ENCODE results near the gene VPS8. TPM values are rescaled to one million over a fixed set of nuclear protein-coding genes. Genes with fewer than 3 reads are reported as not detected.

VPS8 gene
- total and polyA plus RNA-seq, 2 of the 8 experiments (the other 6 are each of a cell fraction or from before 2014, with no cell fraction given): 13.0 to 41.0 TPM

- TF ChIP-seq RFX5 (IDR thresholded peaks at IDR 0.05; ENCODE audit: borderline replicate concordance, low read depth, low read length): no peak
- TF ChIP-seq, protein P1, sequence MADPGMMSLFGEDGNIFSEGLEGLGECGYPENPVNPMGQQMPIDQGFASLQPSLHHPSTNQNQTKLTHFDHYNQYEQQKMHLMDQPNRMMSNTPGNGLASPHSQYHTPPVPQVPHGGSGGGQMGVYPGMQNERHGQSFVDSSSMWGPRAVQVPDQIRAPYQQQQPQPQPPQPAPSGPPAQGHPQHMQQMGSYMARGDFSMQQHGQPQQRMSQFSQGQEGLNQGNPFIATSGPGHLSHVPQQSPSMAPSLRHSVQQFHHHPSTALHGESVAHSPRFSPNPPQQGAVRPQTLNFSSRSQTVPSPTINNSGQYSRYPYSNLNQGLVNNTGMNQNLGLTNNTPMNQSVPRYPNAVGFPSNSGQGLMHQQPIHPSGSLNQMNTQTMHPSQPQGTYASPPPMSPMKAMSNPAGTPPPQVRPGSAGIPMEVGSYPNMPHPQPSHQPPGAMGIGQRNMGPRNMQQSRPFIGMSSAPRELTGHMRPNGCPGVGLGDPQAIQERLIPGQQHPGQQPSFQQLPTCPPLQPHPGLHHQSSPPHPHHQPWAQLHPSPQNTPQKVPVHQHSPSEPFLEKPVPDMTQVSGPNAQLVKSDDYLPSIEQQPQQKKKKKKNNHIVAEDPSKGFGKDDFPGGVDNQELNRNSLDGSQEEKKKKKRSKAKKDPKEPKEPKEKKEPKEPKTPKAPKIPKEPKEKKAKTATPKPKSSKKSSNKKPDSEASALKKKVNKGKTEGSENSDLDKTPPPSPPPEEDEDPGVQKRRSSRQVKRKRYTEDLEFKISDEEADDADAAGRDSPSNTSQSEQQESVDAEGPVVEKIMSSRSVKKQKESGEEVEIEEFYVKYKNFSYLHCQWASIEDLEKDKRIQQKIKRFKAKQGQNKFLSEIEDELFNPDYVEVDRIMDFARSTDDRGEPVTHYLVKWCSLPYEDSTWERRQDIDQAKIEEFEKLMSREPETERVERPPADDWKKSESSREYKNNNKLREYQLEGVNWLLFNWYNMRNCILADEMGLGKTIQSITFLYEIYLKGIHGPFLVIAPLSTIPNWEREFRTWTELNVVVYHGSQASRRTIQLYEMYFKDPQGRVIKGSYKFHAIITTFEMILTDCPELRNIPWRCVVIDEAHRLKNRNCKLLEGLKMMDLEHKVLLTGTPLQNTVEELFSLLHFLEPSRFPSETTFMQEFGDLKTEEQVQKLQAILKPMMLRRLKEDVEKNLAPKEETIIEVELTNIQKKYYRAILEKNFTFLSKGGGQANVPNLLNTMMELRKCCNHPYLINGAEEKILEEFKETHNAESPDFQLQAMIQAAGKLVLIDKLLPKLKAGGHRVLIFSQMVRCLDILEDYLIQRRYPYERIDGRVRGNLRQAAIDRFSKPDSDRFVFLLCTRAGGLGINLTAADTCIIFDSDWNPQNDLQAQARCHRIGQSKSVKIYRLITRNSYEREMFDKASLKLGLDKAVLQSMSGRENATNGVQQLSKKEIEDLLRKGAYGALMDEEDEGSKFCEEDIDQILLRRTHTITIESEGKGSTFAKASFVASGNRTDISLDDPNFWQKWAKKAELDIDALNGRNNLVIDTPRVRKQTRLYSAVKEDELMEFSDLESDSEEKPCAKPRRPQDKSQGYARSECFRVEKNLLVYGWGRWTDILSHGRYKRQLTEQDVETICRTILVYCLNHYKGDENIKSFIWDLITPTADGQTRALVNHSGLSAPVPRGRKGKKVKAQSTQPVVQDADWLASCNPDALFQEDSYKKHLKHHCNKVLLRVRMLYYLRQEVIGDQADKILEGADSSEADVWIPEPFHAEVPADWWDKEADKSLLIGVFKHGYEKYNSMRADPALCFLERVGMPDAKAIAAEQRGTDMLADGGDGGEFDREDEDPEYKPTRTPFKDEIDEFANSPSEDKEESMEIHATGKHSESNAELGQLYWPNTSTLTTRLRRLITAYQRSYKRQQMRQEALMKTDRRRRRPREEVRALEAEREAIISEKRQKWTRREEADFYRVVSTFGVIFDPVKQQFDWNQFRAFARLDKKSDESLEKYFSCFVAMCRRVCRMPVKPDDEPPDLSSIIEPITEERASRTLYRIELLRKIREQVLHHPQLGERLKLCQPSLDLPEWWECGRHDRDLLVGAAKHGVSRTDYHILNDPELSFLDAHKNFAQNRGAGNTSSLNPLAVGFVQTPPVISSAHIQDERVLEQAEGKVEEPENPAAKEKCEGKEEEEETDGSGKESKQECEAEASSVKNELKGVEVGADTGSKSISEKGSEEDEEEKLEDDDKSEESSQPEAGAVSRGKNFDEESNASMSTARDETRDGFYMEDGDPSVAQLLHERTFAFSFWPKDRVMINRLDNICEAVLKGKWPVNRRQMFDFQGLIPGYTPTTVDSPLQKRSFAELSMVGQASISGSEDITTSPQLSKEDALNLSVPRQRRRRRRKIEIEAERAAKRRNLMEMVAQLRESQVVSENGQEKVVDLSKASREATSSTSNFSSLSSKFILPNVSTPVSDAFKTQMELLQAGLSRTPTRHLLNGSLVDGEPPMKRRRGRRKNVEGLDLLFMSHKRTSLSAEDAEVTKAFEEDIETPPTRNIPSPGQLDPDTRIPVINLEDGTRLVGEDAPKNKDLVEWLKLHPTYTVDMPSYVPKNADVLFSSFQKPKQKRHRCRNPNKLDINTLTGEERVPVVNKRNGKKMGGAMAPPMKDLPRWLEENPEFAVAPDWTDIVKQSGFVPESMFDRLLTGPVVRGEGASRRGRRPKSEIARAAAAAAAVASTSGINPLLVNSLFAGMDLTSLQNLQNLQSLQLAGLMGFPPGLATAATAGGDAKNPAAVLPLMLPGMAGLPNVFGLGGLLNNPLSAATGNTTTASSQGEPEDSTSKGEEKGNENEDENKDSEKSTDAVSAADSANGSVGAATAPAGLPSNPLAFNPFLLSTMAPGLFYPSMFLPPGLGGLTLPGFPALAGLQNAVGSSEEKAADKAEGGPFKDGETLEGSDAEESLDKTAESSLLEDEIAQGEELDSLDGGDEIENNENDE (IDR thresholded peaks at IDR 0.05; ENCODE audit: insufficient replicate concordance, low read length): no peak
- no peak for TF ChIP-seq TCF12 (IDR thresholded peaks at IDR 0.05; ENCODE audit: low read depth, low read length)
- TF ChIP-seq EP300 (IDR thresholded peaks at IDR 0.05; ENCODE audit: borderline replicate concordance in 1 of 2, low read depth in 2 of 2, low read length in 2 of 2): no peak
- no peak for TF ChIP-seq HDAC2 (IDR thresholded peaks at IDR 0.05; ENCODE audit: borderline replicate concordance in 1 of 2, low read depth in 2 of 2, low read length in 2 of 2)
These were observed 33.3 kb upstream of the VPS8 start (continued) for GRCh38 chr3:184778426-184779332.
